CD4-positive, alpha-beta T cell treated with Interleukin-15 for 1 hour (primary cell): ENCODE results near the gene SPTLC2.
A peak's percentile ranks its signal among the peaks of the same experiment; 100 is the strongest.

Experiments
- DNase-seq: peaks from one replicate; pipeline ENCODE4 v3.0.0-alpha.2; 2020

The SPTLC2 gene

DNA sequence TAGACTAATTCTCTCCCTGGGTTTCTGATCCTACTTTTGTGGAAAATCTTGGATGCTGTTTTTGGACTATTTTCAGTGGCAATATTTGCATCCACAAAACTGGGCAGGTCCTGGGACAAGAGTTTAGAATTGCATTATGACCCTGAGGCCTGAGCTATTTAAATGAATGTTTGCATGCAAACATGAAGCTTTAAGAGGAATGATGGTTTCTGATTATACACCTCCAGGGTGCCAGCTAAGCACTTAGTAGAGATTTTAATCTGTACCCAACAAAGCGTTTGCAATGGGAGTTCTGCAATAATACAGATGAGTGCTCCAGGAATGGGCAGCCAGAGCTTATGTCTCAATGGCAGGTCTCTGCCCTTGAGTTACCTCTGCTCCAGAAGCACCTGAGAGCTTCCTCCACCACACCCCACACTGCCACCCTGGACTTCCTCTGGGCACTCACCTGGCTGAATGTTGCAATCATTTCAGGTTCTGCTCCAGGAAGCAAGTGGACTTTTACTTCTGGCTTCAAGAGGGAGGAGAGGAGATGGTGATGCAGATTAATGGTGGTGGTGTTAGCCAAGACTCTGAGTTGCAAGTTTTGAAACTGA is 6.0 kb upstream of the SPTLC2 start:
- DNase-seq, result no peak

DNA sequence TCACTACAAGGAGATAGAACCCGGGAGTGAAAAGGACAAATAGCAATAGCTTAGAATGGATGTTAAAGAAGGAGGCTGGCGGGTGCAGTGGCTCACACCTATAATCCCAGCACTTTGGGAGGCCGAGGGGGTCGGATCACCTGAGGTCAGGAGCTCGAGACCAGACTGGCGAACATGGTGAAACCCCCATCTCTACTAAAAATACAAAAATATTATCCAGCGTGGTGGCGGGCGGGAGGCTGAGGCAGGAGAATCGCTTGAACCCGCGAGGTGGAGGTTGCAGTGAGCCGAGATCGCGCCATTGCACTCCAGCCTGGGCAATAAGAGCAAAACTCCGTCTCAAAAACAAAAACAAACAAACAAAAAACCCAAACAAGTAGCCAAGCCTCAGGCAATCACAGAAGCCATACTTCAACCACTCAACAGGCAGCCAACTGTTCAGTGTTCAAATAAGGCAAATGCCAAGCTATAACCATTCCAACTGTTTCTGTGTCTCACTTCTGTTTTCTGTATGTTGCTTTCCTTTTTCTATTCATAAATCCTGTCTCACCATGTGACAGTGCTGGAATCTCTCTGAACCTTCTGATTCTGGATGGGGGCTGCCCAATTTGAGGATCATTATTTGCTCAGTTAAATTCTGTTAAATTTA is 3.9 kb upstream of the SPTLC2 start:
- no peak for DNase-seq

DNA sequence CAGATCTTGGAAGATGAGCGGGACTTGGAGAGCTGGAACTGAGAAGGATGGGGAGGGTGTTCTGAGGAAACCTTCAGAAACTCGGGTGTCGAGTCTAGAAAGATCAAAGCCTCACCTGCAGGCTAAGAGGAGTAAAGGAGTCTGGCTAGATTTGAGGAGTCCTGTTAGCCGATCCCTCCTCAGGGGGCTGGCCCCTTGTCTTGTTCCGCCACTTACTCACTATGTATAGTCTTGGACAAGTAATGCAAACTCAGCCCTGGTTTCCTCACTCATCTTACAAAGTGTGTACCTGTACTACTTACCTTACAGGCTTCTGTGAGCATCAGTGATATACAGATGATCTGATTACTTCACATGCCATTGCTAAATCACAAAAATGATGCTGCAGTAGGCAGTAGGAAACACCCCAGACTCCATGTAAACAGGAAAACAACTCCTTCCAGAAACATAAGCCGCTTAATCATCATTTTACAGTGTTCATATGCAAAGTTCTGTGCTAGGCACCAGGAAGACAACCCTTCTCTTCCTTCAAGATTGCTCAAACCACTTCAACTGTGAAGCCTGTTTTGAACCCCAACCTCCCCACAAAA is 2.0 kb upstream of the SPTLC2 start:
- DNase-seq, result no peak

DNA sequence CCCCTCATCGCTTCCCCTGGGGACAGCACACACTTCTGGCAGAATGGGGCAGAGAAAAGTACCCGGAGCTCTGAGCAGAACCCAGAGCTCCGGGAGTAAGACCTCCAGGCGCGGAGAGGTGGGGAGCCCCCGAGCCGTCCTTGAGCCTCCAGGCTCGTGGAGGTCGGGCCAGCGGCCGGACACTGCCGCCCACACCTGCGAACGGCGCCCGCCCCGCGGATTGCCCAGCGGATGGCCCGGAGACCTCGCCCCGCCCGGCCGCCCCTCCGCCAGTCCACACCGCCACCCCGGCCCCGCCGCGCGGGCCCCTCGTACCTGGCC is 344 bp downstream of the SPTLC2 start:
- DNase-seq, result no peak

DNA sequence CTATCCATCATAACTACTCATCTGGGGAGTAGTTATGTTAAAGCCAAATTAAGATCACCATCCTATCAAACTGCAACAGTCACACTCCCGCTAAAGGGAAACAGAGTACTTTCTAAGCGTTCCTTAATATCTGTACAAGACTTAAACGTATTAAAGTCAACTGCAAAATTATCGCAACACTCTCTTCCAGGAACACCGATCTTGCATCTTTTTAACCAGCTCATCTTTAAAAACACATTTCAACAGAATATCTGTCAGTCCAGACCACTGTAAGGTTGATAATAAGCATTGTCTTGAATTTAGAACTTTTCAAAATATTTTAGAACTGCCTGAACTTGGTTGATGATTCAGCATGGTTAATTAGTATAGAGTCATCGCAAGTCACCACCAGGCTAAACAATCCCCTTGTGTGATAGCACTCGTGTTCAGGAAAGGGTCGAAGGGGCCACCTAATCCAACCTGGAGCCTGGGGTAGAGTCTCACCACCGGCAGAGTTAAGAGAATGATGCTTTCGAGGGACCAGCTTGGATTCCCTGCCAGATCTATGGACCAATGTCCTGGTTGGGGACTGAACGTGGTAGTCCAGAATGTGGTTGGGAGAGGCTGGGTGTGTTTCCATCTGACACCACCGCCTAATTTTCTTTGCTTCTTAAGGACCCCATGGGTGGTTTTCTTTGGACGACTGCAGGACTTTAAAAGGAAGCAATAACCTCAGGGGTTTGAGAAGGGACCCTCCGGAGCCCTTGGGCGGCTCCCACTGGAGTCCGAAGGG is 890 bp downstream of the SPTLC2 start:
- DNase-seq, result no peak

DNA sequence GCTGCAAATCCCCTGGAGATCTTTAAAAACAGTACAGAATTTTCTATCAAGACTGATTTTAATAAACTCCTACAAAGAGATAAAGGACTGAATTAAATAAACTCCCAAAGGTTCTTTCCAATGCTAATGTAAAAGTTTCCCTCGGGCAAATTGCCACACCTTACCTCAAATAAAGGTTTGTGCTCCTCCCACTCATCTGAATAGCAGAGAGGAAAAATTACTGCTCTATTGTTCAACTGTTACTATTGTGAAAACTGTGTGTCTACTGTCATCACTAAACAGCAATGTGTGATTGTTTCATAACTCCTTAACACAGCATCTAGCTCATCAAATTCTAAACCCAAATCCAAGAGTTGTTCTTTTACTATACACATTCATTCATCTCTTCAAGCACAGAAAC is 3.2 kb downstream of the SPTLC2 start:
- no peak for DNase-seq

DNA sequence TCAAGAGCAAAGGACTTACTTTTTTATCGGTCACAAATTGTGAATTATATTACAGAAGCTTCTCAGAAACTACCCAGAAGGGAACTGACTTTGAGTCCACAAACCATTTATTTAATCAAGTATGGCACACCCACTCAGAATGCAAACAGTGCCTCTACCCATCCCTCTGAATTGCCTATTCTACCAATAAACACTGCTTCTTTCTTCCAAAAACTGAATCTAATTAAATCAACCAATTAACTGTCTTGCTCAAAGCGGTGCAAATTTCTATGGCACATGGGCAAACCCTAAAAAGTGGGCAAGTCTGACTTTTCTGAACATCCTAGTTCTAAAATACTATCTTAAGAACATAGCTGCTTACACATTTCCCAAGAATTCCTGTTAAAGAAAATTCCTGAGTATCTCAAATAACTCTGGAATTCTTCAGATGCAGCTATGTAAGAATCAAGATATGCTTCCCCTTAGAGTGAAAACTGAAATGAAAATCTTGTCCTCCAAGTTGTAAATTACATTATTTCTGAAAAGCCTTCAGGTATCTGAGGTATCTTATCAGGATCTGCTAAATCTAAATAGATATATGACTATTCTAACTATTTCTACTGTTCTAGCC is 4.3 kb downstream of the SPTLC2 start:
- DNase-seq, result no peak

DNA sequence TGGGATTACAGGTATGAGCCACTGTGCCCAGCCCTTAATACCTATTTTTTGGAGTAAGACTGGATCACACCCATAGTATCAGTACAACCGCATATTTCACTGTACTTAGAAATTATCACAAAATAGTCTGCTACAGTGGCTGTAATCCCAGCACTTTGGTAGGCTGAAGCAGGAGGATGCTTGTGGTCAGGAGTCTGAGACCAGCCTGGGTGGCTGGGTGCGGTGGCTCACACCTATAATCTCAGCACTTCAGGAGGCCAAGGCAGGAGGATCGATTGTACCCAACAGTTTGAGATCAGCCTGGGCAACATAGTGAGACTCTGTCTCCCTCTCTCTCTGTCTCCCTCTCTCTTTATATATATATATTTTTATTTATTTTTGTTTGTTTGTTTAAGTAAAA is 5.9 kb downstream of the SPTLC2 start:
- no peak for DNase-seq

DNA sequence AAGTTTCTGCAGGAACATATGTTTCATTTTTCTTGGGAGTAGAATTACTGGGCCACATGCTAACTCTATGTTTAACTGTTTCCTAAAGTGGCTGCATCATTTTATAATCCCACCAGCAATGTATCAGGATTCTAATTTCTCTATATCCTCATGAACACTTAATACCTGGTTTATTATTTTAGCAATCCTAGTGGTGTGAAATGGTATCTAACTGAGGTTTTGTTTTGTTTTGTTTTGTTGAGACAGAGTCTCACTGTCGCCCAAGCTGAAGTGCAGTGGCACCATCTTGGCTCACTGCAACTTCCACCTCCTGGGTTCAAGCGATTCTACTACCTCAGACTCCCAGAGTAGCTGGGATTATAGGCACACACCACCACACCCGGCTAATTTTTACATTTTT is 6.5 kb downstream of the SPTLC2 start:
- no peak for DNase-seq

DNA sequence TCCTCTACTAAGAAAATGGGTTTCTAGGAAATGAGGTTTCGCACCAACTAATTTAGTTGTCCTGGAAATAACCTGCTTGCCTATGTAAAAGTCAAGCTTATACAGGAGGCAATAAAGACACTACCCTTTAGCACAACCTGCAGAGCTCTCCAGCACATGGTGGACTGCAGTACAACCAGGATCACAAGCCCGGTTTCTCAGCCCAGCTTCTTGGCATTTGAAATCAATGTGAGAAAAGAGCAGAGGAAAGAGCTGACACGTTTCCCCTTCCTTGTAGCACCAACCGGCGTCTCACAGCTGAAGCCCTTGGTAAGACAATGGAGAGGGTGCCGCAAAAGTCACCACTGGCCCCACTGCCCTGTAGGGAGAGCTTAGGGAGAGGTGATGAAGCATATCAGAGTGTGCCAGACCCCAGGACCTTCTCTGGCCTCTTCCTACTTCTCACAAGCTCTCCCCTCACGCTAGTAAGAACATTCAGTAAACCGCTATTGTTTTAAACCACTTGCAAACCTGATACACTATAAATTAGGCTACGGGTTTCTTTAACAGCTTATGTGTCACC is 8.6 kb downstream of the SPTLC2 start:
- peak; percentile 23 for DNase-seq

DNA sequence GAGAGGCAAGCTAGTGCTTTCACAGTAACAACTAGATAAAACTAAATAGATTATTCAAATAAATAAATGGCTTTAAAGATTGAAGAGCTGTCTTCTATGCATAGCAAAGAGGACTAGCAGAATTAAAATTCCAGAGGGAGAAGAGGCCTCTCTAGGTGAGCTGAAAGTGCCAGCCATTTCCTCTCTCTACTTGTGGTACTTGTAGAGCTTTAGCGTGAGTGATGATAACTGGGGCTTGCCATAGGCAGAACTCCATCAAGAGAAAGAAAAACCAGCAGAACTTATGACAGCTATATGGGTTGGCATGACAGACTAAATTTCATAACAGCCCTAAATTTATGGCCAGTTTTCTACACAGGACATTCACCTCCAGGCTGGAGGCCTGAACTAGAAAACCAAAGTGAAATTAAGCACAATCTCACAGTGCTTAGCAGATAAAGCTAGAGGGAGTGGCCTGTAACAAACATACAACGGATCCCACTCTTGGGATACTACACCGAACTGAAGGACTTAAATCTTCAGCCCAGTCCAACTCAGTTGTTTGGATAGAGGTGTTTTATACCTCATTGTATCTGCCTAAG is 11.0 kb downstream of the SPTLC2 start:
- DNase-seq, result no peak

DNA sequence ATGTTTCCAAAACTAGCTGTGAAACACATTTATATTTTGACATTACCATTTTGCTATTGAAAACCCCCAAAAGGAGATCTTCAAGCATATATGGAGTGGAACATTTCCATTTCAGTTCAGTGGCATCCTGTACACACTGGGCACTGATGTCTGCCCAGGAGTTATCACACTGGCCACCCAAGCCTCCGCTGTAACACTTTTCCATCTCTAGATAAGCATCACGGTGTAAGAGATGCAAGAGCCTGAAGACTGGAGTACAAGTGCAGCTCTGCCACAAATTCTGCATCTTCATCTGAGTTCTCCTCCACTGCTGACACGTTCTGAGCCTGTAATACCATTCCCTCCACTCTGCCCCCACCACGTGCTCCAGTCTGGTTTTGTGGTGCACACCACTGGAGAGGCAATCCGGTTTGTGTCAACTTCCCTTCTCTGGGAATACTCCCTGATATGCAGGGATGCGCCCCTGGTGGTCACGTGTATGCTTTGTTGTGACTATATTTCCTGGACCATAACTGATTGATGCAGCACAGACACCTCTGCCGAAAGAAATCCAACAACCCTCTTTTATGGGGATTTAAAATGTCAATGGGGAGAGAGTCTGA is 12.7 kb downstream of the SPTLC2 start:
- no peak for DNase-seq

DNA sequence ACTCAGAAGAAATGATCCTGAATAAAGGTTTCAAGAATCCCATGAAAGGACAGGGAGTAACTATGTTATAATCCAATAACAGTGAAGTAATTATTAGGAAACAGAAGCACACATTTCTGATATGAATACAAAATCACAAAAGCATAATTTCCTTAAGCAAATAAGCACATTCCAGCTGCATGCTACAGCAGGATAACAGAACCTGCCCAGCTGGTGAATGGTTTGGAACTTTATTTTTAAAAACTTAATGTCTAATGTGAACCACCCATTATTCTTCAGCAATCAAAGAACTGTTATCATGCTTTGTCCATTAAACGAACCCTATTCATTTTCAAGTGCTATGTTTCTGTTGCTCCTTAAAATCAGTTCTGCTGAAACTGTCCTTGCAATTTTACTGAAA is 13.4 kb downstream of the SPTLC2 start:
- DNase-seq, result no peak

DNA sequence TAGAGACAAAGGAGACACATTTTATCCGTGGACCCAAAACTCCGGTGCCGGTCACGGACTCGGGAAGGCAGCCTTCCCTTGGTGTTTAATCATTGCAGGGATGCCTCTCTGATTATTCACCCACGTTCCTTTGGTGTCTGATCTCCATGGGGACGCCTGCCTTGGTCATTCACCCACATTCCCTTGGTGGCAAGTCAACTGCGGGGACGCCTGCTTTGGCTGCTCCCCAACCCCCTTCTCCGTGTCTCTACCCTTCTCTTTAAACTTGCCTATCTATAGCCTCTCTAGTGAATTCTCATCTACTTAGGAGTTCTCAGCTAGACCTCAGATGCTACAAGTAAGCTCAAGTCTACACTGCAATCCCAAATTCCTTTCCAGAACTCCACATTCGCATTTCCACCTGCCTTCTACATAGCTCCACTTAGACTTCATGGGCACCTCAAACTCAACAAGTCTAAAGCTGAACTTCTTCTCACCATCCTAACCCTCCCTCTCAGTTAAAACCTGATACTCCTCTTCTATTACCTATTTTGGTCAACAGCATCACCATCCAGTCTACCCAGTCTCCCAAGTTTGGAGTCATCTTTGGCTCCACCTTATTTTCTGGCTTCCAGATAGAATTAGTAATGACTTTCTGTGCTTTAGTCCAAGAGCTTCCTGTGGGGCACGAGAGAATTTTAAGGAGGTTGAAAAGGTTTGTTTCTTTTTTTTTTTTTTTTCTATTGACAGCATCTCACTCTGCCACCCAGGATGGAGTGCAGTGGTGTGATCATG is 14.4 kb downstream of the SPTLC2 start:
- DNase-seq, result no peak

DNA sequence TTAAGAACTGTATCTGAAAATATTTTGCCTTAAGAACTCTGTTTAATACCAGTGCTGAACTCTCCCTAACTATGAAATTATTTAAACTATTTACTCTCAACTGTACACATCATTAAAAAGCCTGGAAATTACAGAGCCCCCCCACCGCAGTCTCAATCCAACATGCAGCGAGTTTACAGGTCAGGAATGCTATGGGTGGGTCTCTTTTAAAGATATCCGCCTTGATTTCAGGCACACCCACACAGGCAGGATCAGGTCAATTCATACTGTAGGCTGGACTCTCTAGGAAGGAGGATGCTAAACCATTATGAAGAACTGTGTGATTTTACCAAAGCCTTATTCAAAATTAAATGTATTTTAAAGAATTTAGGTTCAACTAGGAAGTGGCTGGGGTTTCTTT is 16.5 kb downstream of the SPTLC2 start:
- DNase-seq, result no peak

DNA sequence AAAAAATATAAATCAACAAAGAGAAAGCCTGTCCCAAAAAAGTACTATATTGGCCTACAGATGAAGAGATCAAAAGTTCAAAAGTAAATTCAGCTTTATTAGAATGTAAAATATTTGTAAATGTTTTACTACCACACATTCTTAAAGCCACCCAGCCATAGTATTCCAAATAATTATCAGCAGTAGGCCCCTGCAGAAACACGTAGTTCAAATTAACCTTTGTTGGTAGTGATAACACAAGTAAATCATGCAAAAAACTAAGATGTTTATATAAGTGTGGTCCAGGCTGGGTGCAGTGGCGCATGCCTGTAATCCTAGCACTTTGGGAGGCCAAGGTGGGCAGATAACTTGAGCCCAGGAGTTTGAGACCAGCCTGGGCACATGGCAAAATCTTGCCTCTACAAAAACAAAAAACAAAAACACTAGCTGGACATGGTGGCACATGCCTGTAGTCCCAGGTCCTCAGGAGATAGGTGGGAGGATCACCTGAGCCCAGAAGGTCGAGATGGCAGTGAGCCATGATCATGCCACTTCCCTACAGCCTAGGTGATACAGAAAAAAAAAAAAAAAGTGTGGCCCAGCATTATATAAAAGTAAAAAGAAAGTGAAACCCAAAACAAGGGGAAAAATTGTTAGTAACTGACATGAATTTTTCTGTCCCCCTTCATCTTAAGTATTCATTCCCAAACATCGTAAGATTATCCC is 17.9 kb downstream of the SPTLC2 start:
- DNase-seq, result no peak

DNA sequence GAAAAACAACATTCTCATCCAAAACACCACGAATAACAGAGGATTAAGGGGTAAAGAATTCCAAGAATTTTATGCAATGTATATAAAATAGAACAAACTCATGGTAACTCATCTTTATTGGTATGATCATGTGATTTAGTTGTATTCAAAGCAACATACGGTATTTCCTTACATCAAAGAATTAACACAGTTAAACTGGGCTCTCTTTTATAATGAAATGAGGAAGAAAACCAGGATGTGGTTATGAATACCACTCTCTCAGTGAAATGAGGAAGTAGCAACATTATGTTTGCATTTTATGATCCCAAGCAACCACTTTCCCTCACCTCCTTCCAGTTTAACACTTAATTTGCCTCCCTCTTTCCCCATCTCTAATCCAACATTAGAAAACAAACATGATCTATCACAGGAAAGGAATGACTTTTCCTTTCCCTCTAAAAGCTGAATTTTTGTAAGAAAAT is 22.9 kb downstream of the SPTLC2 start:
- no peak for DNase-seq

DNA sequence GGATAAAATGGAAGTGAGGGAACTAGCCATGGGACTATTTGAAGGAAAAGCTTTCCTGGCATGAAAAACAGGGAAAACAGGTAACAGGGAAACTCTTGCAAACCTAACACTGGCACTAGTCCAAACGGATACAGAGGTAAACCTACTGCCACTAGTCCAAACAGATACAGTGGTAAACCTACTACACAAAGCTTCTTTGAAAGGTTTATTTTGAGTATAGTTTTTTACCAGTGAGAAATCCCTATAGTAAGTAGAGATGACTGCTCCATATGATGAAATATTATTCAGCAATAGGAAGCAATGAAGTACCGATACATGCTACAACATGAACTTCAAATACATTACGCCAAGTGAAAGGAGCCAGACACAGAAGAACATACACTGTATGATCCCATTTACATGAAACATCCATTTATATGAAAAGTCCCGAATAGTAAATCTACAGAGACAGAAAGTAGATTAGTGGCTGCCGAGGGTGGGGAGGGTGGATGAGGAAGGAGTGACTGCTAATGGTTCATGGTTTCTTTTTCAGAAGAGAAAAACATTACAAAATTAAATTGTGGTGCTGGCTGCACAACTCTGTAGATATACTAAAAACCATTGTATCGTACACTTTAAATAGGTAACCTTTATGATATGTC is 25.5 kb downstream of the SPTLC2 start:
- no peak for DNase-seq

DNA sequence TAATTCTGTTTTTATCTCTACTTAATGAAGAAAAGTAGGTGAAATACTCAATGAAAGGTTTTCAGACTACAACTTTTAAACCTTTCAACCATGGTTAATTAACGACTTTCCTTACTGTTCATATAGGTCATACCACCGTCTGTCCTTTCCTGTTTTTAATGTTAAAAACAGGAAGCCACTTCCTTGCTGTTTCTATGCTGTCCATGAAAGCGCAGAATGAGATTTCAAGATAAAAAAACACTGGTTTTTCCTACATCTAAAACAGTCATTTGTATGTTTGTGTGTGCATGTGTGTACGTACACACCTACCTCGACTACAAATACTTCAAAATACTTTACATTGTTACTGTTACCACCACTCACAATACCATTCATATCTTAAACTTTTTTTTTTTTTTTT is 27.3 kb downstream of the SPTLC2 start:
- no peak for DNase-seq

DNA sequence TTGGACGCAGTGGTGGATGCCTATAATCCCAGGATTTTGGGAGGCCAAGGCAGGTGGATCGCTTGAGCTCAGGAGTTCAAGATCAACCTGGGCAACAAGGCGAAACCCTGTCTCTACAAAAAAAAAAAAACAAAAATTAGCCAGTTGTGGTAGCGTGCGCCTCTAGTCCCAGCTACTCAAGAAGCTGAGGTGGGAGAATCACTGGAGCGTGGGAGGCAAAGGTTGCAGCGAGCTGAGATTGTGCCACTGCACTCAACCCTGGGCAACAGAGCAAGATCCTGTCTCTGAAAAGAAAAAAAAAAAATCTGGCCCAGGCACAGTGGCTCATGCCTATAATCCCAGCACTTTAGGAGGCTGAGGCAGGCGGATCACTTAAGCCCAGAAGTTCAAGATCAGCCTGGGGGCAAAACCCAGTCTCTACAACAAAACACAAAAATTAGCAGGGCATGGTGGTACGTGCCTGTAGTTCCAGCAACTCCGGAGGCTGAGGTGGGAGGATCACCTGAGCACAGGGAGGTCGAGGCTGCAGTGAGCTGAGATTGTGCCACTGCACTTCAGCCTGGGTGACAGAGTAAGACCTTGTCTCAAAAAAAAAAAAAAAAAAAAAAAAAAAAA is 27.9 kb downstream of the SPTLC2 start:
- peak; percentile 26 for DNase-seq
